ENCODE results near the gene KLF13. TPM values are rescaled to one million over a fixed set of nuclear protein-coding genes. Genes with fewer than 3 reads are reported as not detected.

The KLF13 gene
- total RNA-seq, 1 donor from 2014 or later = 26.9 TPM

DNA sequence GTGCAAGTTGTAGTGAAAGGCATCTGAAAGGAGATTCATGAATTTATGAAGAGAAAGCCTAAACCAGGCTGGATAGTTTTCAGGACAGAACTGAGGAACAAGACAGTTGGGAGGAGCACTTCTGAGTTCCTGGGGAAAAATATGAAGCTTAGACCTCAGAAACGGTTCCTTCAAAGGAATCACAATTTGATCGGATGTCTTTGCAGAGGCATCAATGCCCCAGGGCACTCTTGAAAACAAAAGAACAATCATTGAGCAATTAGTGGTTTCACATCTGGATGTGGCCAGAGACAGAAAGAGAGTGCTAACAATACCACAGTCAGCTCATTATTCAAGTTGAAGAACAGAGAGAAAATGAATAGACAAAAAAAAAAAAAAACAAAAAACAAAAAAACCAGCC, 86.2 kb downstream of the KLF13 start:
- no peak overlapping the region for H3K4me3 Mint-ChIP-seq (ENCODE audit: low read depth)
- peaks cover 3% of the 10 kb centered on the region for H3K27me3 Mint-ChIP-seq
- DNase-seq (ENCODE audit: low spot score, unreplicated experiment) = no peak
- TF ChIP-seq, protein P1, sequence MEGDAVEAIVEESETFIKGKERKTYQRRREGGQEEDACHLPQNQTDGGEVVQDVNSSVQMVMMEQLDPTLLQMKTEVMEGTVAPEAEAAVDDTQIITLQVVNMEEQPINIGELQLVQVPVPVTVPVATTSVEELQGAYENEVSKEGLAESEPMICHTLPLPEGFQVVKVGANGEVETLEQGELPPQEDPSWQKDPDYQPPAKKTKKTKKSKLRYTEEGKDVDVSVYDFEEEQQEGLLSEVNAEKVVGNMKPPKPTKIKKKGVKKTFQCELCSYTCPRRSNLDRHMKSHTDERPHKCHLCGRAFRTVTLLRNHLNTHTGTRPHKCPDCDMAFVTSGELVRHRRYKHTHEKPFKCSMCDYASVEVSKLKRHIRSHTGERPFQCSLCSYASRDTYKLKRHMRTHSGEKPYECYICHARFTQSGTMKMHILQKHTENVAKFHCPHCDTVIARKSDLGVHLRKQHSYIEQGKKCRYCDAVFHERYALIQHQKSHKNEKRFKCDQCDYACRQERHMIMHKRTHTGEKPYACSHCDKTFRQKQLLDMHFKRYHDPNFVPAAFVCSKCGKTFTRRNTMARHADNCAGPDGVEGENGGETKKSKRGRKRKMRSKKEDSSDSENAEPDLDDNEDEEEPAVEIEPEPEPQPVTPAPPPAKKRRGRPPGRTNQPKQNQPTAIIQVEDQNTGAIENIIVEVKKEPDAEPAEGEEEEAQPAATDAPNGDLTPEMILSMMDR (IDR thresholded peaks at IDR 0.05; ENCODE audit: unreplicated experiment) = no peak
- H3K27ac Mint-ChIP-seq = no peak overlapping the region
- peaks cover 2% of the 10 kb centered on the region for H3K36me3 Mint-ChIP-seq (ENCODE audit: insufficient read depth)
- no peaks in the 10 kb centered on the region for H3K4me1 Mint-ChIP-seq (ENCODE audit: low read depth)
- peaks cover 5% of the 10 kb centered on the region for H3K9me3 Mint-ChIP-seq (ENCODE audit: low read depth)

DNA sequence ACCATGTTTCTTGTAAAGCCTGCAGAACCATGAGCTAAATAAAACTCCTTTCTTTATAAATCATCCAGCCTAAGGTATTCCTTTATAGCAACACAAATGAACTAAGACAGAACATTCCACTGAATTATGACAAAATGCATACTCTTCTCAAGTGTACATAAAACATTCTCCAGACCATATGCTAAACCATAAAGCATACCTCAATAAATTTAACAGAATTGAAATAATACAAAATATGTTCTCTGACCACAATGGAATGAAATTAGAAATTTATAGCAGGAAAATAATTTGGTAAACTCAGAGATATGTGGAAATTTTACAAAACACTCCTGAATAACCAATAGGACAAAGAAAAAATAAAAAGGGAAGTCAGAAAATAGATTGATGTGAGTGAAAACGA, 88.6 kb downstream of the KLF13 start:
- Mint-ChIP-seq H3K9me3 (ENCODE audit: low read depth) (peaks cover 9% of the 10 kb centered on the region), H3K4me1 (ENCODE audit: low read depth) (no peaks in the 10 kb centered on the region), H3K27me3 (no peaks in the 10 kb centered on the region), H3K36me3 (ENCODE audit: insufficient read depth) (no peaks in the 10 kb centered on the region), H3K4me3 (ENCODE audit: low read depth) (no peak overlapping the region), H3K27ac (no peak overlapping the region)
- TF ChIP-seq, protein P1 (IDR thresholded peaks at IDR 0.05; ENCODE audit: unreplicated experiment) = no peak
- no peak for DNase-seq (ENCODE audit: low spot score, unreplicated experiment)

DNA sequence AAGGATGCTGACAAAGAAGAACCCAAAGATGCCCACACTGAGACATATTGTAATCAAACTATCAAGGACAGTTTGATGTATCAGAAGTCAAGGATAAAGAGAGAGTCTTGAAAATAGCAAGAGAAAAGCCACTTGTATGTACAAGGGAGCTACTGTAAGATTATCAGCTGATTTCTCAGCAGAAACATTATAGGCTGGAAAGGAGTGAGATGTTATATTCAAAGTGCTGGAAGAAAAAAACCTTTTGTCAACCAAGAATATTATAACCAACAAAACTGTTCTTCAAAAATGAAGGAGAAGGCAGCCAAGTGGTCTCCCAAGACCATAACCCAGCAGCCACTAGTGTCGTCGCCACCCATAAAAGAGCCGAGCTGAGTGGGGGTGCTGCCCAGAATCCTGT, 93.2 kb downstream of the KLF13 start:
- H3K4me3 Mint-ChIP-seq (ENCODE audit: low read depth) = no peak overlapping the region
- H3K9me3 Mint-ChIP-seq (ENCODE audit: low read depth) = peaks cover 14% of the 10 kb centered on the region
- no peak for DNase-seq (ENCODE audit: low spot score, unreplicated experiment)
- no peaks in the 10 kb centered on the region for H3K36me3 Mint-ChIP-seq (ENCODE audit: insufficient read depth)
- no peaks in the 10 kb centered on the region for H3K27me3 Mint-ChIP-seq
- H3K27ac Mint-ChIP-seq = no peak overlapping the region
- no peaks in the 10 kb centered on the region for H3K4me1 Mint-ChIP-seq (ENCODE audit: low read depth)
- TF ChIP-seq, protein P1 (IDR thresholded peaks at IDR 0.05; ENCODE audit: unreplicated experiment) = no peak

DNA sequence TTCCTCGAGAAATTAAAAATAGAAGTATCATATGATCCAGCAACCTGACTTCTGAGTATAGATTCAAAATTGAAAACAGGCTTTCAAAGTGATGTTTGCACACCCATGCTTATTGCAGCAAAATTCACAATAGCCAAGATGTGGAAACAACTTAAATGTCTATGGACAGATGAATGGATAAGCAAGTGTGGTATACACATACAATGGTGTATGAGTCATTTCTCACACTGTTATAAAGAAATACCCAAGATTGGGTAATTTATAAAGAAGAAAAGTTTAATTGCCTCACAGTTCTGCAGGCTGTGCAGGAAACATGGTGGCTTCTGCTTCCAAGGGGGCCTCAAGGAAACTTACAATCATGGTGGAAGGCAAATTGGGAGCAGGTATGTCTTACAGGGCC, 100.8 kb downstream of the KLF13 start:
- TF ChIP-seq, protein P1 (IDR thresholded peaks at IDR 0.05; ENCODE audit: unreplicated experiment) = no peak
- Mint-ChIP-seq H3K27me3 (peaks cover 8% of the 10 kb centered on the region), H3K9me3 (ENCODE audit: low read depth) (peaks cover 3% of the 10 kb centered on the region), H3K27ac (no peak overlapping the region), H3K36me3 (ENCODE audit: insufficient read depth) (no peaks in the 10 kb centered on the region), H3K4me3 (ENCODE audit: low read depth) (no peak overlapping the region), H3K4me1 (ENCODE audit: low read depth) (no peaks in the 10 kb centered on the region)
- DNase-seq (ENCODE audit: low spot score, unreplicated experiment) = no peak

Other genes starting within 250 kb of the KLF13 start
- not detected in 2 replicates for gene TRPM1, start 225.1 kb upstream of the KLF13 start, total RNA-seq

All from progenitor cell of endocrine pancreas (in vitro differentiated cells).